ENCODE results near the gene TINAGL1. TPM values are rescaled to one million over a fixed set of nuclear protein-coding genes. Genes with fewer than 3 reads are reported as not detected.

TINAGL1 gene
- total RNA-seq, 6 experiments from 2014 or later: 10.1 to 40.4 (median 30.2) TPM

GRCh38 chr1:31552489-31552888, 23.8 kb upstream of the TINAGL1 start:
- H3K36me3 ChIP-seq: no peaks in the 10 kb centered on the region
- TF ChIP-seq POLR2A (IDR thresholded peaks at IDR 0.05): no peak
- 89% methylated on average over 4 of the region's 7 CpGs for WGBS (ENCODE audit: insufficient coverage, low coverage, low lambda C conversion rate, missing lambda C conversion rate)
- no peaks in the 10 kb centered on the region for H3K9me3 ChIP-seq
- H3K4me1 ChIP-seq: peaks cover 0 to 16% (median 8%) of the 10 kb centered on the region in 4 donors
- DNase-seq: no peak
- intact Hi-C loops (cut with DNase I): no loop called here
- no peak overlapping the region for H3K4me3 ChIP-seq
- H3K27me3 ChIP-seq: no peaks in the 10 kb centered on the region
- no peak overlapping the region for H3K27ac ChIP-seq
- ATAC-seq: no peak

- ATAC-seq: no peak
- Histone ChIP-seq H3K27ac (no peak overlapping the region), H3K4me1 (no peaks in the 10 kb centered on the region), H3K4me3 (no peak overlapping the region), H3K36me3 (no peaks in the 10 kb centered on the region), H3K9me3 (no peaks in the 10 kb centered on the region), H3K27me3 (no peaks in the 10 kb centered on the region)
- no peak for DNase-seq
- intact Hi-C loops (cut with DNase I): no loop called here
- WGBS (ENCODE audit: insufficient coverage, low coverage, low lambda C conversion rate, missing lambda C conversion rate): 62% methylated on average over 5 of the region's 5 CpGs
- TF ChIP-seq CTCF (IDR thresholded peaks at IDR 0.05): no peak
- no peak for TF ChIP-seq POLR2A (IDR thresholded peaks at IDR 0.05)
Observed at GRCh38 chr1:31556481-31557006, 19.8 kb upstream of the TINAGL1 start.

- Histone ChIP-seq H3K36me3 (no peaks in the 10 kb centered on the region), H3K27ac (no peak overlapping the region), H3K4me3 (no peak overlapping the region), H3K9me3 (no peaks in the 10 kb centered on the region), H3K27me3 (no peaks in the 10 kb centered on the region), H3K4me1 (no peaks in the 10 kb centered on the region)
- intact Hi-C loops (cut with DNase I): no loop called here
- TF ChIP-seq POLR2A (IDR thresholded peaks at IDR 0.05) (no peak), CTCF (IDR thresholded peaks at IDR 0.05) (no peak)
- no peak for ATAC-seq
- DNase-seq: no peak
Observed at GRCh38 chr1:31559715-31560114, 16.6 kb upstream of the TINAGL1 start.

GRCh38 chr1:31560394-31560793, 15.9 kb upstream of the TINAGL1 start:
- Histone ChIP-seq H3K4me3 (no peak overlapping the region), H3K36me3 (no peaks in the 10 kb centered on the region), H3K9me3 (no peaks in the 10 kb centered on the region), H3K27ac (no peak overlapping the region), H3K4me1 (no peaks in the 10 kb centered on the region), H3K27me3 (no peaks in the 10 kb centered on the region)
- ATAC-seq (no peak), DNase-seq (no peak)
- no peak for TF ChIP-seq CTCF (IDR thresholded peaks at IDR 0.05)
- TF ChIP-seq POLR2A (IDR thresholded peaks at IDR 0.05): no peak
- 64% methylated on average over 4 of the region's 4 CpGs for WGBS (ENCODE audit: insufficient coverage, low coverage, low lambda C conversion rate, missing lambda C conversion rate)
- intact Hi-C loops (cut with DNase I): no loop called here

- H3K27ac ChIP-seq: no peak overlapping the region
- no peaks in the 10 kb centered on the region for H3K9me3 ChIP-seq
- intact Hi-C loops (cut with DNase I): no loop called here
- no peaks in the 10 kb centered on the region for H3K4me1 ChIP-seq
- 25% methylated on average over 3 of the region's 3 CpGs for WGBS (ENCODE audit: insufficient coverage, low coverage, low lambda C conversion rate, missing lambda C conversion rate)
- DNase-seq (no peak), ATAC-seq (no peak)
- H3K27me3 ChIP-seq: no peaks in the 10 kb centered on the region
- no peak for TF ChIP-seq POLR2A (IDR thresholded peaks at IDR 0.05)
- no peaks in the 10 kb centered on the region for H3K36me3 ChIP-seq
- H3K4me3 ChIP-seq: no peak overlapping the region
Observed at GRCh38 chr1:31562707-31563360, 13.5 kb upstream of the TINAGL1 start.

All from right lobe of liver (tissue), 6 donors.